SK-MEL-5 (cell line): ENCODE data around the gene ZBTB49. TPM values are rescaled to one million over a fixed set of nuclear protein-coding genes. Genes with fewer than 3 reads are reported as not detected.

ENCODE experiments used
- DNase-seq: peaks from one replicate; pipeline ENCODE4 v3.0.0-alpha.2; 2016; ENCODE audit warnings: low read depth, low spot score
- in situ Hi-C: cut with HindIII; loops from 2 replicates; pipeline ENCODE4 v1.10.0; 2016; ENCODE audit warnings: low sequenced_read_pairs, high pct_unique_total_duplicates, low pct_unique_long_range_greater_than_20kb
- total RNA-seq: library from RNA; depleted of rRNA; stranded (reverse); fragments of >200 nt; shearing (Covaris generic); gene quantifications from 2 replicates; pipeline ENCODE4 v1.2.3, GENCODE V29; 2014

ZBTB49 gene
- total RNA-seq, 1 experiment from 2014 or later = 3.6 TPM

GRCh38 chr4:4315461-4316149 is 25.6 kb downstream of the ZBTB49 start:
- in situ Hi-C loops = no loop called here
- DNase-seq = no peak

- in situ Hi-C loops = no loop called here
- no peak for DNase-seq
These were observed 26.1 kb downstream of the ZBTB49 start for GRCh38 chr4:4316150-4316495.

GRCh38 chr4:4317496-4318232 is 27.6 kb downstream of the ZBTB49 start:
- in situ Hi-C loops = no loop called here

GRCh38 chr4:4320528-4320927 is 30.5 kb downstream of the ZBTB49 start:
- in situ Hi-C loops = no loop called here
- DNase-seq = no peak

More at GRCh38 chr4:4317496-4318232, 27.6 kb downstream of the ZBTB49 start:
- DNase-seq = no peak

- DNase-seq = no peak
- in situ Hi-C loops = no loop called here
These were observed 31.1 kb downstream of the ZBTB49 start for GRCh38 chr4:4320951-4321714.

GRCh38 chr4:4321951-4322688 is 32.1 kb downstream of the ZBTB49 start:
- no peak for DNase-seq
- in situ Hi-C loops = no loop called here

- DNase-seq = no peak
These were observed 33.9 kb downstream of the ZBTB49 start for GRCh38 chr4:4323705-4324534.

GRCh38 chr4:4325321-4325720 is 35.3 kb downstream of the ZBTB49 start:
- no peak for DNase-seq
- in situ Hi-C loops = no loop called here

More at GRCh38 chr4:4323705-4324534, 33.9 kb downstream of the ZBTB49 start:
- in situ Hi-C loops = no loop called here

GRCh38 chr4:4326166-4326565 is 36.1 kb downstream of the ZBTB49 start:
- in situ Hi-C loops = no loop called here

GRCh38 chr4:4327652-4328121 is 37.6 kb downstream of the ZBTB49 start:
- in situ Hi-C loops = no loop called here
- peak; percentile 40 for DNase-seq

More at GRCh38 chr4:4326166-4326565, 36.1 kb downstream of the ZBTB49 start:
- DNase-seq = no peak

GRCh38 chr4:4328206-4328605 is 38.2 kb downstream of the ZBTB49 start:
- in situ Hi-C loops = no loop called here
- no peak for DNase-seq

GRCh38 chr4:4328840-4329239 is 38.8 kb downstream of the ZBTB49 start:
- no peak for DNase-seq
- in situ Hi-C loops = no loop called here

- in situ Hi-C loops = no loop called here
- DNase-seq = no peak
These were observed 39.4 kb downstream of the ZBTB49 start for GRCh38 chr4:4329496-4329895.

GRCh38 chr4:4330794-4331193 is 40.7 kb downstream of the ZBTB49 start:
- no peak for DNase-seq
- in situ Hi-C loops = no loop called here

GRCh38 chr4:4332529-4332928 is 42.5 kb downstream of the ZBTB49 start:
- in situ Hi-C loops = no loop called here
- DNase-seq = no peak

- in situ Hi-C loops = no loop called here
- peak; percentile 18 for DNase-seq
These were observed 43.2 kb downstream of the ZBTB49 start for GRCh38 chr4:4333265-4333706.
